HG03575 (cell line): ENCODE measurements around the gene TP73.

Source experiments
- ATAC-seq: cut with Tn5 transposase; IDR thresholded peaks from one replicate; pipeline ENCODE4 v1.9.1; 2021; ENCODE audit not compliant: unreplicated experiment, insufficient number of reproducible peaks, low FRiP score; ENCODE audit errors: extremely low read depth

TP73 gene

GRCh38 chr1:3680488-3681230, 28.3 kb downstream of the TP73 start:
- ATAC-seq = no peak

GRCh38 chr1:3681231-3681897, 29.0 kb downstream of the TP73 start:
- no peak for ATAC-seq

- ATAC-seq = no peak
Observed at GRCh38 chr1:3681898-3682806, 29.8 kb downstream of the TP73 start.

DNA sequence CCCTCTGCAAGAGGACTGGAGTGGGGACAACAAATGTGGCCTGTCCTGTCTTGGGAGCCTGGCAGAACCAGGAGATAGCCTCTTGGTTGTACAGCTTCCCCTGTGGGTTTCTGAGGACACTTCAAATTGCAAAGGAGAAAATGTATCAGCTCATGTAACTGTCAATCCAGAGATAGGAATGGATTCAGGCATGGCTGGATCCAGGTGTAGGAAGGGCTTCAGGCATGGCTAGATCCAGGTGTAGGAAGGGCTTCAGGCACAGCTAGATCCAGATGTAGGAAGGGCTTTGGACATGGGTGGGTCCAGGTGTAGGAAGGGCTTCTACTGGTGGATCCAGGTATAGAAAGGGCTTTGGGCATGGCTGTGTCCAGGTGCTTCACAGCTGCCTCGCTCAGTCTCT, 30.9 kb downstream of the TP73 start:
- ATAC-seq = no peak

DNA sequence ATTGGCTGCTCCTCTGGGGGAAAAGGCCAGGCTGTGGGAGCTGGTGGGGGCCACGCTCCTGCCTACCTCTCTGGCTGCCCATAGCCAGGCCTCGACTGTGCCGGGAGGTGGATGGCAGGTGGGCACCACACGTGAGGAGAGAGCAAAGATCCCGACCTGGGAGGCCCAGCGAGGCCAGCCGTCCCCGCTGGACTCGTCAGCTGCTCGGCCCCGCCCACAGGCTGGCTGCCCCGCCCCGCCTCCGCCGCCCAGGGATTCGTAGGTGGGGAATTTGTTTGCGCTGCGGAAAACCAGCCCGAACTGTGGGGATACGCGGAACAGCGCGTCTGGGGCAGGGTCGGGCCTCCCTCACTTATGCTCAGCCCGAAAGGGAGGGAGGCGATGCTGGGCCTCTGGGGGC, 31.7 kb downstream of the TP73 start:
- no peak for ATAC-seq

DNA sequence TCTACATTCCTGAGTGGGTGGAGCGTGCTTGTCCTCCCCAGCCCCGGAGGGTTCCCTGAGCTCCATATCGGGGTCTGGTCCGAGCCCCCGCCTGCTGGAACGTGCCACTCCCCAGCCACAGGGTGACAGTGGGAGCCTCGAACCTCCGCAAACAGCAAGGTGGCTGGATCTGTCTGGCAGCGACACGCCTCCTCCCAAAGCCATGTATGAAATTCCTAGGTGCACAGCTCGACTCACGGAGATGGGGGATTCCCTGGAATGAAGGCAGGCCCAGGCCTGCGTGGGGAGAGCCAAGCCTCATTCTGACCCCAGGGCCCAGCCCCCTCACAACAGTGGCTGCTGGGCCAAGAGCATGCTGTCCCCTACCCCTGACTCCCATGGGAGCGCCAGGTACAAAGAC, 32.9 kb downstream of the TP73 start:
- no peak for ATAC-seq

- no peak for ATAC-seq
Observed at GRCh38 chr1:3685906-3686305, 33.6 kb downstream of the TP73 start.

DNA sequence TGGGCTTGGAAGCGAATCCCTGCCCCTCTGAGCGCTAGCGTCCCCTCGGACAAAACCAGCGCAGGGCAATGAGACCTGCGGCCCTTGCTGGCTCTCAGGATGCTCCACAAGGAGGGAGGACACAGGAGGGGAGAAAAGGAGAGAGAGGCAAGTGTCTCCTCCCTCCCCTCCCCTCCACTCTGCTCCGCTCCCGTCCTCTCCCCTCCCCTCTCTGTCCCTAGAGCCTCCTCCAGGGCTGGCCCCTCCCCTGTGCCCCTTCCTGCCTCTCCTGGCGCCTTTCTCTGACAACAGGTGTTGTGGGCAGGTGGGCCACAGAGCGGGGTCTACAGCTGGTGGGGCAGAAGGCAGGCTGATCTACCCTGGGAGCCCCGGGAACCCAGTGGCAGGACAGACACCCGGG, 35.2 kb downstream of the TP73 start:
- ATAC-seq = no peak

GRCh38 chr1:3688356-3689137, 36.2 kb downstream of the TP73 start:
- no peak for ATAC-seq

DNA sequence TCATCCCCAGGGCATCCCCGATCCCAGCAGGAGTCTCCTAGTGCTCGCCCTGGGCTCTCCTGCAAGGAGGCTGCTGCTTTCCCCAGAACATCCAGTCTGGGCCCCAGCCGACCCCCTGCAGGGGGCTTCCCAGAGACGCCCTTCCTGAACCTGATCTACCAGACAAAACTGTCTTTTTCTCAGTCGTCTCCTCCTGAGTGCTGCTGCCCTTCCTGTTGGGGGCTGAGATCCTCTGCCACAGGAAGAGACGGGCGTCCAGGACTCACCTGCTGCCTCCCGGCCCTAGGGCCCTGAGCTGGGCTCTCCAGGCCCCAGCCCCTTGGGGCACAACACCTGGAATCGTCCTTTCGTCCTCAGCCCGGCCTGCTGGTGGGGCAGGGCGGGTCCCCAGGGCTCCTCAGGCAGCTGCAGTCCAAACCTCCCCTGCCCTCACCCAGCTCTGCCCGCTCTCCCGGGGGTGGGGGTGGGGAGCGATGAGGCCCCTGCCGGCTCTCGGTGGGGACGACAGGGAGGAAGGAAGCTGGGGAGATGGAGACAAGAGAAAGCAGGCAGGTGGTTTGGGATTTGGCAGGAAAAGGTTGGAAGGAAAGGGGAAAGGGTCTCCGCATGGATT, 36.9 kb downstream of the TP73 start:
- ATAC-seq = no peak

- no peak for ATAC-seq
Observed at GRCh38 chr1:3690282-3691065, 38.2 kb downstream of the TP73 start.

- no peak for ATAC-seq
Observed at GRCh38 chr1:3691421-3692204, 39.3 kb downstream of the TP73 start.

DNA sequence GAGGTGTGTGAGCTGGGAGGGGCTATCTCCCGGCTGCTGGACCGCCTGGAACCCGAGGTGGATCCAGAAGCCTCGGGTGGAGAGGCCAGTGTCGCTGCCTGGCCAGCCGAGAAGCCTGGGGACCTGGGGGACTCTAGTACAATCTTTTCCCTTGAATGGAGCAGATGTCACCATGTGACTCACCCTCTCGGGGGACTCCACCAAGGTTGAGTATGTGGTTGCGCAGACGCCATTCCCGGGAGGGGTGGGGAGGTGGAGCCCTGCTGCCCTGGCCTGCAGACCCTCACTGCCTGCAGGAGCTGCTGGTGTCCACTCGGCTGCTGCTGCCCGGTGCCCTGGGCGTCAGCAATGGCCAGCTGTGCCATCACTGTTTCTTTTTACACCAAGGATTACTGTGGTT, 40.3 kb downstream of the TP73 start:
- no peak for ATAC-seq

- ATAC-seq = no peak
Observed at GRCh38 chr1:3693321-3693720, 41.0 kb downstream of the TP73 start.

DNA sequence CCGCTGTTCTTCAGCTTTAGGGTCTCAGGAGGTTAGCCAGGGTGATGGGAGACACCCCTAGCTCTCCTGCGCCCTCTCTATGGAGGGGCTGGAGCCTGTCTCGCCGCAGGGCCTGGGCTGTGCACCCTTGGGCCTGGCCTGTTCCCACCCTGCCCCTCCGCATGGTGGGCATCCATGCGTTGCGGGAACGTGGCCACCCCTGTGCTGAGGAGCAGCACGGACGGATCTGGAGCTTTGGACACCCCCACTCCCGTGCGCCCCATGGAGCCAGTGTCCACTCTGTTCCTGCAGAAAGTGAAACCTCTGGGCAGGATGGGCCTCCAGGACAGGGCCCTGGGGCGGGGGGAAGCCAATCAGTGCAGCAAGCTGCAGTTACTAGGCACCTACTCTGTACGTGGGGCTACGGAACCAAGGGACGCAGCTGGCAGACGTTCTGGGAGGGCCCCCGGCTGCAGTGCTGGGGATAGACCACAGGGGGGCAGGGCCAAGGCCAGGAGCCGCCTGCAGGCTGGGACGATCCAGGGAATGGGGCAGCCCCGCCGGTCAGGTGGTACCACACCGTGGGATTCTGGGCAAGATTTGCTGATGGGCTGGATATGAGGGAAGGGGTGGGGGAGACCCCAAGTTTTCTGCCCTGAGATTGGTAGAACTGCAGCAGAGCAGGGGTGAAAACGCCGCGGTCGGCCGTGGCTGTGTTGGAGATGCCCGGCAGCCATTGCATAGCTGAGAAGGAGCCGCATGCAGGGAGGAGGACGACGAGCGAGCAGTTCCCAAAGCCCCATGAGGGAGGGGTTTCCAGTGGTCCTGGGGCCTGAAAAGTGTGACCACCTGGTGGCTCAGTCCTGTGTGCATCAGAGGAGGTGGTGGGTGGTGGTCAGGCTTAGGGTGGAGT, 43.3 kb downstream of the TP73 start:
- no peak for ATAC-seq

- no peak for ATAC-seq
Observed at GRCh38 chr1:3696689-3697088, 44.4 kb downstream of the TP73 start.
